Activated T-cell treated with anti-CD3 and anti-CD28 coated beads, Interleukin-2, amount 50 U/mL, for 24 hours (primary cell): ENCODE data around the gene DPM3.
A peak's percentile ranks its signal among the peaks of the same experiment; 100 is the strongest.

ENCODE experiments used
- DNase-seq: peaks from one replicate; pipeline ENCODE4 v3.0.0-alpha.2; 2020
- H3K27ac Mint-ChIP-seq: 2 replicates; pipeline ENCODE4 v1.8.0; 2020; ENCODE audit warnings: mild to moderate bottlenecking, mixed read lengths
- H3K27me3 Mint-ChIP-seq: 2 replicates; pipeline ENCODE4 v1.8.0; 2020; ENCODE audit warnings: mixed read lengths
- H3K36me3 Mint-ChIP-seq: 2 replicates; pipeline ENCODE4 v1.8.0; 2020; ENCODE audit warnings: low read depth, mixed read lengths
- H3K4me1 Mint-ChIP-seq: 2 replicates; pipeline ENCODE4 v1.8.0; 2020; ENCODE audit warnings: low read depth, mixed read lengths
- H3K4me3 Mint-ChIP-seq: 2 replicates; pipeline ENCODE4 v1.8.0; 2020; ENCODE audit warnings: mild to moderate bottlenecking, moderate library complexity, mixed read lengths
- H3K9me3 Mint-ChIP-seq: 2 replicates; pipeline ENCODE4 v1.8.0; 2020; ENCODE audit warnings: mixed read lengths

Gene DPM3

GRCh38 chr1:155179112-155180031, 39.0 kb upstream of the DPM3 start:
- Mint-ChIP-seq H3K27me3 (no peaks in the 10 kb centered on the region), H3K9me3 (no peaks in the 10 kb centered on the region), H3K4me3 (no peak overlapping the region), H3K4me1 (peaks cover 24% of the 10 kb centered on the region), H3K27ac (no peak overlapping the region), H3K36me3 (peaks cover 53% of the 10 kb centered on the region)
- DNase-seq = peak; percentile 16

GRCh38 chr1:155178441-155179111, 38.2 kb upstream of the DPM3 start:
- H3K36me3 Mint-ChIP-seq = peaks cover 53% of the 10 kb centered on the region
- H3K9me3 Mint-ChIP-seq = no peaks in the 10 kb centered on the region
- H3K4me1 Mint-ChIP-seq = peaks cover 31% of the 10 kb centered on the region
- H3K27me3 Mint-ChIP-seq = no peaks in the 10 kb centered on the region
- no peak overlapping the region for H3K27ac Mint-ChIP-seq
- peak; percentile 12 for DNase-seq
- no peak overlapping the region for H3K4me3 Mint-ChIP-seq

DNA sequence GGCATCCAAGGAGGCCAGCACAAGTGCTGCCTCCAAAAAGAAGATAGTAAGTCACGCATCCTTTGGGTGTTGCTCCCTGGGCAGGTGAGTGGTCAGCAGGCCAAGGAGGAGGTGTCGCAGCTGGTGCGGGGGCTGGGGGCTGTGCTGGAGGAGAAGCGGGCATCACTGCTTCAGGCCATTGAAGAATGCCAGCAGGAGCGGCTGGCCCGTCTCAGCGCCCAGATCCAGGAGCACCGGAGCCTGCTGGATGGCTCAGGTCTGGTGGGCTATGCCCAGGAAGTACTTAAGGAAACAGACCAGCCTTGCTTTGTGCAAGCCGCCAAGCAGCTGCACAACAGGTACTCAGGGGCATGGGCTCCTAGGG, 37.6 kb upstream of the DPM3 start:
- Mint-ChIP-seq H3K4me3 (no peak overlapping the region), H3K27ac (no peak overlapping the region), H3K9me3 (no peaks in the 10 kb centered on the region), H3K4me1 (peaks cover 36% of the 10 kb centered on the region), H3K27me3 (no peaks in the 10 kb centered on the region), H3K36me3 (peaks cover 52% of the 10 kb centered on the region)
- peak; percentile 17 for DNase-seq

- Mint-ChIP-seq H3K4me1 (peaks cover 37% of the 10 kb centered on the region), H3K27me3 (no peaks in the 10 kb centered on the region), H3K27ac (no peak overlapping the region), H3K9me3 (no peaks in the 10 kb centered on the region), H3K4me3 (no peak overlapping the region), H3K36me3 (peaks cover 56% of the 10 kb centered on the region)
- peak; percentile 26 for DNase-seq
Observed at GRCh38 chr1:155177192-155177917, 37.0 kb upstream of the DPM3 start.

- Mint-ChIP-seq H3K27ac (peak overlapping the region; percentile 3), H3K9me3 (no peaks in the 10 kb centered on the region), H3K4me3 (no peak overlapping the region), H3K36me3 (peaks cover 58% of the 10 kb centered on the region), H3K27me3 (no peaks in the 10 kb centered on the region), H3K4me1 (peaks cover 45% of the 10 kb centered on the region)
- peak; percentile 89 for DNase-seq
Observed at GRCh38 chr1:155176544-155177071, 36.3 kb upstream of the DPM3 start.

DNA sequence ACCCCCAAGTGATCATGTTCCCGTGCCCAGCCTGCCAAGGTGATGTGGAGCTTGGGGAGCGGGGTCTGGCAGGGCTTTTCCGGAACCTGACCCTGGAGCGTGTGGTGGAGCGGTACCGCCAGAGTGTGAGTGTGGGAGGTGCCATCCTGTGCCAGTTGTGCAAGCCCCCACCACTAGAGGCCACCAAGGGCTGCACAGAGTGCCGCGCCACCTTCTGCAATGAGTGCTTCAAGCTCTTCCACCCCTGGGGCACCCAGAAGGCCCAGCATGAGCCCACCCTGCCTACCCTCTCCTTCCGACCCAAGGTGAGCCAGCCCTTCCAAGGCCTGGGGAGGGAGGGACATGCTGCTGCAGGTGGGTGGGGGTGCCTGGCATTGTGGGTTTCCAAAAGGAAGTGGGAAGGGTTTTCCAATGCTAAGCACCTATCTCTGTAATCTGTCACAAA, 35.6 kb upstream of the DPM3 start:
- Mint-ChIP-seq H3K36me3 (peaks cover 60% of the 10 kb centered on the region), H3K27me3 (no peaks in the 10 kb centered on the region), H3K4me3 (no peak overlapping the region), H3K4me1 (peaks cover 50% of the 10 kb centered on the region), H3K27ac (peak overlapping the region; percentile 44), H3K9me3 (no peaks in the 10 kb centered on the region)
- peak; percentile 40 for DNase-seq

- Mint-ChIP-seq H3K9me3 (no peaks in the 10 kb centered on the region), H3K27me3 (no peaks in the 10 kb centered on the region), H3K27ac (peak overlapping the region; percentile 72), H3K4me3 (peak overlapping the region; percentile 91), H3K4me1 (peaks cover 51% of the 10 kb centered on the region), H3K36me3 (peaks cover 63% of the 10 kb centered on the region)
- DNase-seq = peak; percentile 35
Observed at GRCh38 chr1:155175281-155175926, 35.1 kb upstream of the DPM3 start.

GRCh38 chr1:155174324-155175280, 34.3 kb upstream of the DPM3 start:
- Mint-ChIP-seq H3K4me1 (peaks cover 54% of the 10 kb centered on the region), H3K27ac (peak overlapping the region; percentile 97), H3K36me3 (peaks cover 63% of the 10 kb centered on the region), H3K4me3 (peak overlapping the region; percentile 91), H3K27me3 (no peaks in the 10 kb centered on the region), H3K9me3 (no peaks in the 10 kb centered on the region)
- peak; percentile 71 for DNase-seq

DNA sequence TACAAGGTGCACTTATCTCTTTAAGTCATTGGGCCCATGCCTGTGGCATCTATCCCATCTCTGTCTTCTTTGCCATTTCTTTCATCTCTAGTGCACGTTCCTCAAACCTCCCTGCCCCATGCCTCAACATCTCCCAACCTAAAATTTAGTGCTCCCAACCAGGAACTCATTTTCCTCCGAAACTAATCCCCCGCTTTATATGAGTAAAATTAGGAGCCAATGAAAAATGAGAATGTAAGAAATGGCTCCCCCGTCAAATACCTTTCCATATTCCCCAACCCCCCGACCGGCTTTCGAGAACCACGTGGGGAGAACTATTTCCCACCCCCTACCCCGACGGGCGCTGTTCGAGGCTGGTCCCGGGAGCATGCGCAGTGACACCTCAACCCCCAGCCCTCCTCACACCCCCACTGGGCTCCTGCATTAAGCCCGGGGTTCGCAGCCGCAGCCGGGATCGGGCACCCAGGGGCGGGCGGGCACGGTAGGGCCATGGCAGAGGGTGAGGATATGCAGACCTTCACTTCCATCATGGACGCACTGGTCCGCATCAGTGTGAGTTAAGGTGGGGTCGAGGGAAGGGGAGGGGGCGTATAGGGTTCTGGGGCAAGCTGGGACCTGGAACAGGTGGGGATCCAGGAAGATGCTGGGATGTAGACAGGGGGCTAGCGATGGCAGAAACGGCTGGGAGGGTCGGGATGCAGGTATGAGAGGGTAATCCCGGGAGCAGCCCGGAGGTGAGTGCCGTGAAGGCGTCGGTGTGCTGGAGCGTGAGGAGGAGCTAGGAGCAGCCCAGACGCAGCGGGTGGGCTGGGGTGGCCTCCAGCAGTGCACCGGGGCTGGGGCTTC, 33.4 kb upstream of the DPM3 start, which contains the start of gene TRIM46:
TSS of gene TRIM46 (plus strand) at position 372 of the 846 bp plus-strand sequence. CDS start at position 490, 118 bp downstream.
- H3K4me3 Mint-ChIP-seq = peak within 1 kb of the TSS; percentile 91
- no peaks in the 10 kb centered on the region for H3K9me3 Mint-ChIP-seq
- peaks cover 63% of the 10 kb centered on the region for H3K36me3 Mint-ChIP-seq
- peak within 1 kb of the TSS; percentile 97 for H3K27ac Mint-ChIP-seq
- no peaks in the 10 kb centered on the region for H3K27me3 Mint-ChIP-seq
- peaks cover 57% of the 10 kb centered on the region for H3K4me1 Mint-ChIP-seq
- DNase-seq = peak; percentile 83

- H3K27ac Mint-ChIP-seq = peak within 1 kb of the TSS; percentile 97
- no peaks in the 10 kb centered on the region for H3K9me3 Mint-ChIP-seq
- DNase-seq = peak; percentile 95
- no peaks in the 10 kb centered on the region for H3K27me3 Mint-ChIP-seq
- peaks cover 64% of the 10 kb centered on the region for H3K36me3 Mint-ChIP-seq
- H3K4me3 Mint-ChIP-seq = peak within 1 kb of the TSS; percentile 91
- peaks cover 58% of the 10 kb centered on the region for H3K4me1 Mint-ChIP-seq
Observed at GRCh38 chr1:155172732-155173477, 32.6 kb upstream of the DPM3 start, which contains the start of gene KRTCAP2. TSS of gene KRTCAP2 (minus strand) at chr1:155173304. CDS start at chr1:155173224, 80 bp downstream.

DNA sequence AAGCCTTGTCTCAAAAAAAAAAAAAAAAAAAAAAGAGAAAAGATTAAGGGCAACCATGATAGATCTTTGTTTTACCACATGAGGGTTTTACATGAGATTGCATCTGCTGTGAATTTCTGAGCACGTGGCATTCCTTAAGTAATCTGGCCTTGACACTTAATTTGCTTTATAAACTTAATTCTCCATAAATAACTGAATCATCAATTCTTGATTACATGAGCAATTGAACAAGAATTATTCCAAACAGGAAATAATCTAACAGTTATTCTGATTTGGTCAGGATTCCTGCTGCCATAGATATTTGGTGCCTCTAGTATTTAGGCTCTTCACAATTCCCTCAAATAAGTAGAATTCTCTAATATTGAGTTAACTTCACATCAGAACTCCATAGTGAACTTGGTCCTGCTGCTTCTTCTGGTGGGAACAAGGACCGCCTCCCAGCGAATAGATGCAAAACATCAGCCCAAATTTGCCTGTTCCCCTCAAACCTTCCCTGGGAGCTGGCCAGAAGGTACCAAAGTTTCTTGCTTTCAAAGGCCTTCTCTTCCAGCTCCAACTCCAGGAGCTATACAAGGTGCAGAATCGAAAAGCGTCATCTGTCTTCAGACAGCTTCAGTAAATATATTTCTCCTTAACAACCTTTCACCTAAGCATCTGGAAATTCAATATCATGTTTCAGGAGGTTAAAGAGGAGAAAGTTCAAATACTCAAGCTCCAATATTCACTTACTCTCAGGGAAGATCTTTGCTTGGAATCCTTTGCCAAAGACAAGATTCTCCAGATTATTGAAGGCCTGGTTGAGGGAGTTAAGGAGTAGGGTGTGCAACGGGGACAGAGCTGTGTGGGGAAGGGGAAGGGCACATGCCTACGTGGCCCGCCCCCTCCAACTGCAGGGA, 31.8 kb upstream of the DPM3 start:
- H3K27ac Mint-ChIP-seq = peak overlapping the region; percentile 97
- H3K27me3 Mint-ChIP-seq = no peaks in the 10 kb centered on the region
- peaks cover 56% of the 10 kb centered on the region for H3K36me3 Mint-ChIP-seq
- H3K9me3 Mint-ChIP-seq = no peaks in the 10 kb centered on the region
- DNase-seq = peak; percentile 8
- H3K4me1 Mint-ChIP-seq = peaks cover 65% of the 10 kb centered on the region
- peak overlapping the region; percentile 91 for H3K4me3 Mint-ChIP-seq
